Measurements from ENCODE around the gene PCDH9.

PCDH9 gene

DNA sequence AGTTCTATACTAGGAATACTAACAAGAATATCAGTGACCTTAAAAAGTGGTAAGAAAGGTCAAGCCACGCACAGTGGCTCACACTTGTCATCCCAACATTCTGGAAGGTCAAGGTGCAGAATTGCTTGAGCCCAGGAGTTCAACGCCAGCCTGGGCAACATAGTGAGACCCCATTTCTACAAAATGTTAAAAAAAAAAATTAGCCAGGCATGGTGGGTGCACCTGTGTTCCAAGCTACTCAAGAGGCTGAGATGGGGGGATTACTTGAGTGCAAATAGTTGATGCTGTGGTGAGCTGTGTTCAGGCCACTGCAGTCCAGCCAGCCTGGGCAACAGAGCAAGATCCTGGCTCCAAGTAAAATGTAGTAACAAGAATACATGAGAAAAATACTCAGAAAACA, 61.8 kb downstream of the PCDH9 start:
- in situ Hi-C loops (cut with HindIII; ENCODE audit: low sequenced_read_pairs): no loop called here

DNA sequence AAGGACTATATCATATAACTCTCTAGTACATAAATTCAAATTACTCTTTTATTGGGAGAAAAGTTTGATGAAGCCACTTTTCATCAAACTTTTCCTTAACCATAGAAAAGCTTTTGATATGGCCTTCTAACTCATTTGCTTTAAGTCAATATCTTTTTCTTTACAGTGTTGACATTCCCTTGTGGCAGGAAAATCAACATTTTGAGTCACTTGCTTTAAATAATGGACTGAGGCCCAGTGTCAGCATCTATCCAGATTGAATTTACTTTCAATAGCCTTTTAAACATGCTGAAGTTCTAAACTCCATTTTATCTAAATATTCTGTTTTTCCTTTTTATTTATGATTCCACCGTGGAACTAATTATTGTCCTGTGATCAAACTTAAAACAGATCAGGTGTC, 62.7 kb downstream of the PCDH9 start:
- in situ Hi-C loops (cut with HindIII; ENCODE audit: low sequenced_read_pairs): no loop called here

DNA sequence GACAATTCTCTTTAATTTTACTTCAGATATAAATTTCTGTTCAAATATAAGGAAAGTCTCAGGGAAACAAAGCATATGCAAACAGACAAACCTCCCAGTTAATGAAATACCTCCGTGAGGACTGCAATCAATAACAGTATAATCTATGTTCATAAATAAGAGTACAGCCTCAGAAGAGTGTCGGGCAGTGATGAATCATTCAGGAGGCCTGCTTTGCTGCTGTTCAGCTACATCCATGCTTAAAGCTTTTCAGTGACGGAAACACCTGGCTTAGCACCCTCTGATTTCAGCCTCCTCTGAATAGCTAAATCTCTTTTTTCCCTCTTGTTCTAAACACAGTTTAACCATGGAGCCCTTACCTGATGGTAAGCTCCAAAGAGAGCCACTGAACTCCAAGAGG, 69.0 kb downstream of the PCDH9 start:
- in situ Hi-C loops (cut with HindIII; ENCODE audit: low sequenced_read_pairs): no loop called here

DNA sequence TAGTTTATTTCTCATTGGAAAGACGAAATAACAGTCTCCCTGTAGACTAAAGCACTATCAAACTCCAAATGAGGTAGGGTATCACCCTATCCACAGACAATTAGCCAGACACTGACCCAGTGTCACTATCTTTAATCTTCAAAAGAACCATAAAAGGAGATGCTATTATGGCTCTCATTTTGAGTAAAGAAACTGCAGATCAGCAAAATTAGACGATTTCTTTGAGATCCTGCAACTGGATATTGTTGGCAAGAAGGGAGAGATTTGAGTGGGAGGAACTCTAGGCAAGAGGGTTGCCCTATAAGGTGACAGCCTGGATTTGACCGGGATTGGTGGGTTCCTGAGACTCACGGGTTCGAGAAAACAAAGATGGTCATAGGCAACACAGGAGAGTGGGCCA, 71.2 kb downstream of the PCDH9 start:
- in situ Hi-C loops (cut with HindIII; ENCODE audit: low sequenced_read_pairs): no loop called here

DNA sequence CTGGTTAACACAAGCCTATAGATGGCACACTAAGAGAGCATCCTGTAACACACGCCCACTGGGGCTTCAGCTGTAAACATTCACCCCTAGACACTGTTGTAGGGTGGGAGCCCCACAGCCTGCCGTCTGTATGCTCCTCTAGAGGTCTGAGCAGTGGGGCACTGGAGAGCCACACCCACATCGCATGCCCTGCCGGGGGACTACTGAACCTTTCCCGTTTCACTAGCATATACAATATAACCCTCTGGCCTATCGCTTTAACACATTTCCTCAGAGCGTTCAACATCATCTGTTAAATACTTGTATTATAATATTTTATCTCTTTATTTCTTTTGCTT, 73.4 kb downstream of the PCDH9 start:
- in situ Hi-C loops (cut with HindIII; ENCODE audit: low sequenced_read_pairs): no loop called here

DNA sequence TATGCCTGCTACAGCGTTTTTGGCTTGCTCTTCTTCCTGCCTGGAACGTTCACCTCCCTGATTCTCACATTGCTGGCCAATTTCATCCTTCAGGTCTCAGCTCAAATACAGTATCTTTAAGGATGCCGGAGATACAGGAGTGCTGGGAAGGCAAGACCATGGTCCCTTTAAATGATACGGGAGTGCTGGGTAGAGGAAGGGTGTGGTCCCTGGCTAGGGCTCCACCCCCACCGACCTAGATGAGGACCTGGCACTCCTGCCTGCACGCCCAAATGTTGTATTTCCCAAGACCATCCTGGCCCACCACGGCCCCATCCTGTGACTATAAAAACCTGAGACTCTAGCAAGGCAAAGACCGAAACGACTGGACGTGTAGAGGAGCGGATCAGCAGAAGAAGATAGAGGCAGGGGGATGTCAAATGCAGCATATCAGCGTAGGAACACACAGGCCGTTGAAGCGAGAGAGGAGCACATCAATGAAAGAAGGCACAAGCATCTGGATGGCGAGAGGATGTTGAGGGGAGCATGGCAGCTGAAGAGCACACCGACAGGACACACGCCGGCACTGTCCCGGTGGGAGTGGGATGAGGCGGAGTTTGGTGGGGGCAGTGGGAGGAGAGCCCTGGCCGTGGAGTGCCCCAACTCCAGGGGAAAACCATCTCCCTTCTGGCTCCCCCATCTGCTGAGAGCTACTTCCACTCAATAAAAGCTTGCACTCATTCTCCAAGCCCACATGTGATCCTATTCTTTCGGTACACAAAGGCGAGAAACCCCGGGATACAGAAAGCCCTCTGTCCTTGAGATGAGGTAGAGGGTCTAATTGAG, 74.0 kb downstream of the PCDH9 start:
- in situ Hi-C loops (cut with HindIII; ENCODE audit: low sequenced_read_pairs): no loop called here

DNA sequence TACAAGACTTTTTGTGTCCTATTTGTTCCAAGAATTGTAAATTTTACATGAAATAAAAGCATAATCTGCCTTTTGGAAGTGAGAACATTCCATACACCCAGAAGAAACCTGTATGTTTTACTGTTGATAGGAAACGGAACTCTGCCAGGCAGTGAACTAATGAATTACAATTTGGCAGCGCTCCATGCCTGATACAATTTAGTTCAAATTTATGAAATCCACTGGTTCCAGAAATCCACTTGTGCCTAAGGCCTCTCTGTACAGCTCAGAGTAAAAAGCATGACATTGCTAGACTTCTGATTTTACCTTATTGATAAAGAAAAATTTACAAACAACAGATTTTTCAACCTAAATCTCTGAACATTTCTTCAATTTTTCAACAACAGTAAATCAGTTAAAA, 78.1 kb downstream of the PCDH9 start:
- in situ Hi-C loops (cut with HindIII; ENCODE audit: low sequenced_read_pairs): no loop called here

DNA sequence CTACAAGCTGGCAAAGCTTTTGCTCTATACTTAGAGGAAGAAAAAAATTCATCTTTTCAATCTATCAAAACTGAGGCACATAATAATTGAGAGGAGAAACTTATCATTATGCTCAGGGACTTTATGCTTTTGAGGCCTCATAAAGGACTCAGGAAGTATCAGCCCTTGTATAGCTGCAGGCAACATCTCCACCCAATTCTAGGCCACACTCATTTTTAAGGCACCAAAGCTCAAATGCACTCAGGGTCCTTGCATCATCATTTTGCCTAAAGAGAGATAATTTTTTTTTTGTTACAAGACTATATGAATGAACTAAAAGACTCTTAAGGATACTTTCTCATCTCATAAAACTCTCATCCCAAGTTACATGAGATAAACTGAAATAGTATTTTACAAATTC, 78.5 kb downstream of the PCDH9 start:
- in situ Hi-C loops (cut with HindIII; ENCODE audit: low sequenced_read_pairs): no loop called here

DNA sequence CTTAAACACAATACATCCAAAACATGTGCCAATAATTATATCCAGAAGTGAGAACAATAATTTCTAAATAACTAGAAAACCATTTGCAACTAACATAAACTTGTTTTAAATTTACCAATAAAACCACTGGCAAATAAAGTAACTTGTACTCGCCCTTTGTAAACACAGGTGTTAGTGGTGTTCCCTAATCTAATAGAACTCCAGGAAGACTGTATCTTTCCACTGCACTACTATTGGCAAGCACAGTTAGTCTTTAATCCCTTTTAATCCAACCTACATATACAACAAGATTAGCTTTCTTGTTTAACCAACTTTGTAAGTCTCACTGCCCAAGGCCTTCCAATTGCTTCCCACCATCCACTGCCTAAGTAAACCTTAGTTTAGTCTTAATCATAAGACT, 79.5 kb downstream of the PCDH9 start:
- in situ Hi-C loops (cut with HindIII; ENCODE audit: low sequenced_read_pairs): no loop called here

DNA sequence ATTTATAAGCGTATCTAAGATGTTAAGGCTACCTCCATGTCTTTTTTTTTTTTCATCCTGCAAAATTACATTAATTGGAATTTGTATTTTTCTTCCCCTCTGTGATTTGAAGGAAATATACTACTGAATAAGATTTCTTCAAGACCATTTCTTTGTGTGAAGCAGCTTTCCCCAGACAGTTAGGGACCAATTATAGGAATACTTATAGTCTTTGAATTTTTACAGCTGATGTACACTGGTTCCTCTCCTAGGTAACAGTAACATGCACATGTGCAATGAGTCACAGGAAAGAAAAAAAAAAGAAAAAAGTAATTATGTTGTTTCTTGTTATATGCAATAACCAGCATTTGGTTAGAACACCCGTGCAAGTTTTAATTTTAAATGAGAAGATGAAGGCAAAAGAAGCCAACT, 82.0 kb downstream of the PCDH9 start:
- in situ Hi-C loops (cut with HindIII; ENCODE audit: low sequenced_read_pairs): no loop called here

DNA sequence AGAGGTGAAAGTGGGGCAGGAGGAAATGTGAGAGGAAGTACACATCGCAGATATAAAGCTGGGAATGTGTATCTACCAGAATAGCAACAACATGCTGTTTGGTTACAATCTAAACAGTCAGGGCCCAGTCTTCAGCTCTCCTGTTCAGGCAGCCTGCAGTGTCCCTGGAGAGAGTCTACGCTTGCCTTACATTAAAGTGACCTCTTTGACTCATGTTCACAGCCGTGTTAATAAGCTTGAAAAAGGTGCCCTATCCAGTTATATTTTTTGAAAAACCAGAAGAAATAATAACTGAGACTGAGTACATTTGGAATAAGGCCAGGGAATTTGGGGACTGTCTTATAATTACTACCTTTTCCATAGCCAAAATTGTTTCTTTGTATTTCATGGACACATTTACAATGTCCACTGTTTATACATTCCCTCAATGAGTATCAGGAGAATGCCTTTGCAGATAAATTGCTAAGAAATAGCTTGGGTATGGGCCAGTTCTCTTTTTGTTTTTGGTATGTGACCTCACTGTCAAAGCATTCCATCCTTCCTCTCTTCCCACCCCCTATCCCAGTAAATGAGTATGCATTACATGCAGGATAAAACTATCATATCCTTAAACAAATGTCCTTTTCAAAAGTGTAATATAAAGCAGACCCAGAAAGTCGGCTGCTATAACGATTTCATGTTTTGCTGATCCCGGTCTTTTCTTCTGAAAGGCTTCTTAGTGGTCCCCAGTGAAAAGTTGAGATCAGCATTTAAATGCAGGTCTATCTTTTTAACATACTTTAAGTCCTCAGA, 82.6 kb downstream of the PCDH9 start:
- in situ Hi-C loops (cut with HindIII; ENCODE audit: low sequenced_read_pairs): no loop called here

DNA sequence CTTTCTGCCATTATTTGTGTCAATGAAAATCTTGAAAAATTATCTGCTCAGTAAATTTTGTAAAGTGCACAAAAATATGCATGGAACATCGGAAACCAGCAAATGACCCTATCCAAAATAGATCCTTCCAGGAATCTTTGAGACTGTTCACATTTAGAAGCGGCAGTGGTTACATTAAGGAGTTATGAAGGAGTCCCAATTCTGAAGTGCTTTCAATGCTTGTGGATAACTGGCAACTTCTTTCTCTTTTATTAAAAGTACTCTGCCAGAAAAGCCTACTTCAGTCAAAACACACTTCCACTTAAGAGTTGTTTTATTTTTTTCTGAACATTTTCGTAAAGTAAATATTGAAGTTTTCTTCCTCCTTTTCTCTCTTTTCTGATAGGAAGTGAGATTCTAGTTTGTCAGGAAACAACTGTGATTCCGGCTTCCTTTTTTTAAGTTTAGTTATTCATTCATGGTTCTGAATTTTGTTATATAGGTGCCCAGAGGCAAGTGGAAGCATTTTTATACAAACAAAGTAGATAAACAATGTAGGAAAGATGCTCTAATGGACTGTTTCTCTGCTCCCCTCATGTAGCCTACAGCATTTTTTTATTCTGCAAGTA, 83.5 kb downstream of the PCDH9 start:
- in situ Hi-C loops (cut with HindIII; ENCODE audit: low sequenced_read_pairs): no loop called here

DNA sequence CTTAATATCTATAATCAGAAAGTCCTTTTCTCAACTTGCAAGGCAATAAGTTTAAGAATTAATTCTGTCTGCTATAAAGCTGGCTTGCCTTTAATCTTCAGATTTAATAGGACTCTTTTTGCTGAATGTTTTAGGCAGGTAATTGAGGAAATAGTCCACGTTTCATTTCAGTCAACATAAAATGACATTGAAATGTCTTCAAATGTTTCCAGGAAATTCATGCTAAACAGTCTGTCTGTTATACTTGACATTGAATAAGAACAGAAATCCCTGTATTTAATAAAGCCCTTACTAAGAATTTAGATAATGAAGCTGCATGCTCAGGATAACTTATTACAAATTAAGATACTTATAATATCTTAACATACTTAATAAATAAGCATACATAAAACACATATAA, 84.2 kb downstream of the PCDH9 start:
- in situ Hi-C loops (cut with HindIII; ENCODE audit: low sequenced_read_pairs): no loop called here

DNA sequence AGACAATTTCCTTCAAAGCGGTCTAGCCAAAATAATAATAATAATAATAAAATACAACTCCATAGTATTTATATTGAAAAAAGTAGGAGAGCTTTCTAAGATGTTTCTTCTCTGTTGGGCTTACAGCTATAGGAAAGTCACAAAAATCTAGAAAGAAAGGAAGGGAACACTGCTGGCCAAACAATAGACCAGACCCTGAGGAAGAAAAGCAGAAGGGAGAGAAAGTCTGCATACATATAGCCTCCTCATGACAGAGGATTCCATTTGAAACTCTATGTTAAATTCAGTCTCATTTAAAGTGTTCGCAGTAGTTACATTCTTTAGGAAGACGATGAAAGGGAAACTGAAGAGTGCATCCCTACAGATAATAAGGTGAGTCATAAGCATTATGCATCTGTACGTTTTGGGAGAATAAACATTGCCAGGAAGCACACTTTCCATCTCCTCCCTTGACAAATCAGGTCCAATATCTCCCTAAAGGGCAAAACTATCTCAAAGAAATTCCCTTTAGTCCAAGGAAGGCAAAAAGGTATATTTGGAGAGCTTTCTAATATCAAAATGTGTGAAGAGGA, 86.5 kb downstream of the PCDH9 start:
- in situ Hi-C loops (cut with HindIII; ENCODE audit: low sequenced_read_pairs): no loop called here

DNA sequence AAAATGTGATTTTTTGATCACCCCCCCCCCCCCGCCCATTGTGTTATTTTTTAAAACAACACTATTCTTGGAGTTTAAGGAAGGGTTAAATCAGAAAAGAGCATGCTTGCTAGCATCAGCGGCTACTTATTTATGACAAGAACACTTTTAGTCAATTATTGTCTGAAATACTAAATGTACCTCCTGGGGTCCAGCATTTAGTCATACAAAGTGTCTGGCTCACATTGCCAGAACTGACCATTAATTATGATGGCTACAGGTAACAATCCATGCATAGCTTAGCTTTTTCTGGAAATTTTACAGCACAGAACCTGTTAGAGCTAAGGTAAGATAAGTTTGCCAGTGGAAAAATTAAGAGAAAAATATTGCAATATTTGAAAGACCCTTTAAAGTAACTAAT, 90.1 kb downstream of the PCDH9 start:
- in situ Hi-C loops (cut with HindIII; ENCODE audit: low sequenced_read_pairs): no loop called here

DNA sequence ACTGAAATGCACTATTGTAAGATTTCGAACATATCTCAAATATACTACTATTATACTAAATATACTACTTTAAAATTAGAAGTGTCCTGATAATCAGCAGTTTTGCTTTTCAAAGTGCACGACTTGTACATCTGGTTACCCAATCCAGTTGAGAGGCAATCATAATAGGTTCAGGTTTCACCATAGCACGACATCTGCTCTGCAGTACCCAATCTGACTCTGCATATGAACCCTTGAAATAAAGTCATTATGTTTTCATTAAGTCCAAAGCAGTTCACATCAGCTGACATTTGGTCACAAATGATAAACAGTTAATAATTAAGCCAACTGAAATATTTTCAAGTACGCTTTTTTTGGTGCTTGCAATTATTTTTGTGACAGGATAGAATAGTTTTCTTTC, 90.6 kb downstream of the PCDH9 start:
- in situ Hi-C loops (cut with HindIII; ENCODE audit: low sequenced_read_pairs): no loop called here

DNA sequence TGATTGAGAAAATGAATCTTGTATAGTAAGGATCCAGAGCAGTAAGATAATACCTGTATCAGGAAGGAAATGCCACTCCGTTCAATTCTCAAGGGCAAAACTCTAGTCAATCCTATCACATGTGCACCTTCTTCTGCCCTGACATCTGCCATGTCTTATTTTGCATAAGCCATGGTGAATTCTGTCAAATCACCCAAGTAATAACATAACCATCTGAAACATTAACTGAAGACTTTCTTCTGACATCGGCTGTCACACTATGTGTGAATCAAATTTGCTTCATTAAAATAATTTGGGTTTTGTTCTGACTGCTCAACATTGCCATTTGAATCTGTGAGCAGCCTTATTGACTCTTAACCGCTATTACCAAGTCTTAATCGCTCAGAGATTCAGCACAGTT, 91.2 kb downstream of the PCDH9 start:
- in situ Hi-C loops (cut with HindIII; ENCODE audit: low sequenced_read_pairs): no loop called here

DNA sequence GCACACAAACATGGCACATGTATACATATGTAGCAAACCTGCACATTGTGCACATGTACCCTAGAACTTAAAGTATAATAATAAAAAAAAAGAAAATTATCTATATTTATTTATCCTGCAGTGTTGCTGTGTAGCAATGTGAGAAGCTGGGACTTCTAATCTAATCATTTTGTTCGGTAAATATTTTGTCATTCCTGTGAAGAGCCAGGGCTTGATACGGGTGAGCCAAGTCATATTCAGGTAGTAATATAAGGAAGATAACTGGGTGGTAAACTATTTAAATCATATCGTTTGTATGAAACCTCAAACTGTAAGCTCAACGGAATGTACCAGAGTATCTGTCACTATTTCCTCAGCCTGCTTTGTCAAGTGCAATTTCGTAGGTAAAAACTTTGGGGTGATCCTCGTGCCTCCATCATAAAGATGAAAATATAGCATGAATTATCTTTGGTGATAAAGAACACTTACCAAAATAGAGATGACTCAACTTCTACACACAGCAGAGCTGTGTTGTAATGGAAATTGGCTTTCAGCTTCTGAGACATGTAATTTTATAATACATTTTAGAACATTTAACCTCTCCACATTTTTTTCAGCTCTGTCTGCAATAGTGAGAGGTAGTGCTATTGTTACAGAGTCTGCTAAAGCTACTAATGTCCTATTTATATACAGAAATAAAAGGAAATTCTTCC, 92.9 kb downstream of the PCDH9 start:
- in situ Hi-C loops (cut with HindIII; ENCODE audit: low sequenced_read_pairs): no loop called here

DNA sequence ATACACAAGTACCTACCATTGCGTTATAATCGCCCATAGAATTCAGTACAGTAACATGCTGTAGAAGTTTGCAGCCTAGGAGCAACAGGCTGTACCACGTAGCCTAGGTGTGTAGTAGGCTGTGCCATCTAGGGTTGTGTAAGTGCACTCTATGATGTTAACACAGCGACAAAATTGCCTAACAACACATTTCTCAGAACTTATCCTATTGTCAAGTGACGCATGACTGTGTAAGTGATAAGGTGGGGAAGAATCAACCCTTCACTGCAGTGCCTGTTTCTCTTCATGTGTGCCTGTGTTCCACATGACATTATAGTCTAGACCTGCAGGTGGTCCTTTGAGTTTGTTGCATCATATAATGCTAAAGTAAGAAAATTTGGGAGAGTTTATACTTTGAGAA, 94.0 kb downstream of the PCDH9 start:
- in situ Hi-C loops (cut with HindIII; ENCODE audit: low sequenced_read_pairs): no loop called here

DNA sequence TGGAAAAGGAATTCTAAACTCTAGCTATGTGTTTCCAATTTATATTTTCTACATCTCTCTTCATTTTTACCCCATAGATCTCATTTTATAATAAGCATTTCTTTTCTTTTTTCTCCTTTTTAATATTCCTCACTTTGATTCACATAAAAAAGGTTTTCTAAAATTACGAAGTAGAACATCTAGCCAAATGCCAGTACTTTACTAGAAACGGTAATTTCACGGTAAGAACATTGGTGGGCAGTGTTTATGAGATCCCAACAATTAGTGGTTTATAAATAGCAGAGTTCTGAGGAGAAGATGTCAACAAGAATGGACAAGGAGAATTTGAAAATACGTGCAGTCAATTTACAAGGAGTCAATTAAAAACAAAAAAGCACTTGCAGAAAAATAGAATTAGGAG, 94.8 kb downstream of the PCDH9 start:
- in situ Hi-C loops (cut with HindIII; ENCODE audit: low sequenced_read_pairs): no loop called here

DNA sequence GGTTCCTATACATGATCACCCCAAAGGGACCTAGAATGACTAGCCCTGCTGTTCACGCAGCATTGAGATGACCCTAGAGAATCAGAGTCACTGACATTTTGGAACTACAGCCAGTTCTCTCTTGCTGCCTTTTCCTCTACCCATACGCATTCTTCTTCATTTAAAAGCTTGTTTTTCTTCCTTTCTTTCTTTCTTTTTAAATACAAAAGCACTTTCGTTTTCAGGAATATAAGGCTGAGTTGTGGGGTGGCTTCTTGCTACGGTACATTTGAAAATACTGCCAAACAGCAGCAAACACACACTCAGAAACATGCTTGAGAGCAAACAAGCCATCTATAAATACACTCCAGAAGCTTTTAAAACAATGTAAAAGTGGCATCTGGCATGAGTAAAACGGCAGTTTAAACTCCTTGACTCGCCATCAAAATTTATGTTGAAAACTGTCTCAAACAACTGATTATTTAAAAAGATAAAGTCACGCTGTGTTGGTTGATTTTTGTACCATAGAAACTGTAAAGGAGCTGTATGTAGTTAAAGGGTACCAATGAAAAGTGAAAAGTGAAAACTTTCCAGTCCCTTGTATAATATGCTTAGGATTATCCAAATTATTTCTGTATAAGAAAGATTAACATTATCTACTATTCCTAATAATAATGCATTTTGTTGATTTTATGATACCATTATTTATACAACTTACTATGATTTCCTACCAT, 95.6 kb downstream of the PCDH9 start:
- in situ Hi-C loops (cut with HindIII; ENCODE audit: low sequenced_read_pairs): no loop called here
